Measurements from ENCODE around the gene GRM6.

GRM6 gene

DNA sequence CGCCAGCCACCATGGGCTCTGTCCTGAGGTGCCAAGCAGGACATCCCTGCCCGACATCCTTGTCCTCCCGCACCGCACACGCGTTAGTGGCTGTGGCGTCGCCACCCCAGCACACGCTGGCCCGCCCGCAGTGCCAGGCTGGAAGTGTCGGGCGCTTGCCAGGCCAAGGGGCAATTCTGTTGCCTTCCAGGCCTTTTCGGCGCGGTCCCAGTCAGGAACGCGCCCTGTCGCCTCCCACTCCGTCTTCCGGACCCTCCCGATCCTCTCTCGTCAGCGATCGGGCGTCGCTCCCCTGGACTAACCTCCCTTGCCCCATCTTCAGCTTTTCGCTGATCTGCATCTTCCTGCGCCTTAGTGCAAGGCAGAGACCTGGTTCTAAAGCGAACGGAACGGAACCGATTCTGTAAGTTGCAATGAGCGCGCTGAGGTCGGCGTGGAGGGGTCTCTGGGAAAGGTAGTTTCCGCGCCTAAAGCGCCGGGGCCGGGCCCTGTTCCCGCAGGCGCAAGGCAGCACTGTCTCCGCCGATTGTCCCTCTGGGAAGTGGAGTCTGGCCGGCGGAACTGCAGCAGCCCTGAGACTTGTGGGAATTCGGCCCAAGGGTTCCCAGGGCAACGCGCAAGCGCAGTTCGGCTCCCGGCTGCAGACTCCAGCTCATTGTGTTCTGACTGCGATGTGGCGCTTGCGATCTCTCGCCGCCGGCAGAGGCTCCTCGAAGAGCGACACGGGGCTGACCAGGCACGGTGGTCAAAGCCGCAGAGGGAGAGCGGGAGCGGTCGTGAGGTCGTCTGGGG is 54.4 kb downstream of the GRM6 start, which contains the start of gene ZNF454:
ZNF454 (plus strand) TSS at position 630 of the 792 bp plus-strand sequence. CDS start 1,594 bp downstream, outside the sequence.
- in situ Hi-C loops (cut with MboI; ENCODE audit: low pct_unique_long_range_greater_than_20kb, low sequenced_read_pairs, unreplicated experiment): no loop called here
- no peak for DNase-seq (ENCODE audit: low spot score)
- TF ChIP-seq, protein P1, sequence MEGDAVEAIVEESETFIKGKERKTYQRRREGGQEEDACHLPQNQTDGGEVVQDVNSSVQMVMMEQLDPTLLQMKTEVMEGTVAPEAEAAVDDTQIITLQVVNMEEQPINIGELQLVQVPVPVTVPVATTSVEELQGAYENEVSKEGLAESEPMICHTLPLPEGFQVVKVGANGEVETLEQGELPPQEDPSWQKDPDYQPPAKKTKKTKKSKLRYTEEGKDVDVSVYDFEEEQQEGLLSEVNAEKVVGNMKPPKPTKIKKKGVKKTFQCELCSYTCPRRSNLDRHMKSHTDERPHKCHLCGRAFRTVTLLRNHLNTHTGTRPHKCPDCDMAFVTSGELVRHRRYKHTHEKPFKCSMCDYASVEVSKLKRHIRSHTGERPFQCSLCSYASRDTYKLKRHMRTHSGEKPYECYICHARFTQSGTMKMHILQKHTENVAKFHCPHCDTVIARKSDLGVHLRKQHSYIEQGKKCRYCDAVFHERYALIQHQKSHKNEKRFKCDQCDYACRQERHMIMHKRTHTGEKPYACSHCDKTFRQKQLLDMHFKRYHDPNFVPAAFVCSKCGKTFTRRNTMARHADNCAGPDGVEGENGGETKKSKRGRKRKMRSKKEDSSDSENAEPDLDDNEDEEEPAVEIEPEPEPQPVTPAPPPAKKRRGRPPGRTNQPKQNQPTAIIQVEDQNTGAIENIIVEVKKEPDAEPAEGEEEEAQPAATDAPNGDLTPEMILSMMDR (IDR thresholded peaks at IDR 0.05; ENCODE audit: extremely low read depth, insufficient read depth, missing control alignments): no peak

DNA sequence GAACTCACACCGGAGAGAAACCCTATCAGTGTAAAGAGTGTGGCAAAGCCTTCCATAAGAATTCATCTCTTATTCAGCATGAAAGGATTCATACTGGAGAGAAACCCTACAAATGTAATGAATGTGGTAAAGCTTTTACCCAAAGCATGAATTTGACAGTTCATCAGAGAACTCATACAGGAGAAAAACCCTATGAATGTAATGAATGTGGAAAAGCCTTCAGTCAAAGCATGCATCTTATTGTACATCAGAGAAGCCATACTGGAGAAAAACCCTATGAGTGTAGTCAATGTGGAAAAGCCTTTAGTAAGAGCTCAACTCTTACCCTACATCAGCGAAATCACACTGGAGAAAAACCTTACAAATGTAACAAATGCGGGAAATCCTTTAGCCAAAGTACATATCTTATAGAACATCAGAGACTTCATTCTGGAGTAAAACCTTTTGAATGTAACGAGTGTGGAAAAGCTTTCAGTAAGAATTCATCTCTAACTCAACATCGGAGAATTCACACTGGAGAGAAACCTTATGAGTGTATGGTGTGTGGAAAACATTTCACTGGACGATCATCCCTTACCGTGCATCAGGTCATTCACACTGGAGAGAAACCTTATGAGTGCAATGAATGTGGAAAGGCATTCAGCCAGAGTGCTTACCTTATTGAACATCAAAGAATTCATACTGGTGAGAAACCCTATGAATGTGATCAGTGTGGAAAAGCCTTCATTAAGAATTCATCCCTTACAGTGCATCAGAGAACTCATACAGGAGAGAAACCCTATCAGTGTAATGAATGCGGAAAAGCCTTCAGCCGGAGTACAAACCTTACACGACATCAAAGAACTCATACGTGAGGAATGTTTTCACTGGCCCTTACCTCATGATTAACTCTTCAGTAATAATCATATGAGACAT is 63.0 kb downstream of the GRM6 start:
- no peak for DNase-seq (ENCODE audit: low spot score)
- in situ Hi-C loops (cut with MboI; ENCODE audit: low pct_unique_long_range_greater_than_20kb, low sequenced_read_pairs, unreplicated experiment): no loop called here
- TF ChIP-seq, protein P1 (IDR thresholded peaks at IDR 0.05; ENCODE audit: extremely low read depth, insufficient read depth, missing control alignments): no peak
